T47D (cell line): ENCODE results near the gene UBE2I.

Source experiments
- DNase-seq, 2 experiments: peaks; one replicate each; pipeline versions ENCODE4 v3.0.0 to v3.0.0-alpha.2; 2011 to 2012; ENCODE audit warnings: low read depth in 1 of 2, low spot score in 1 of 2
- JUND ChIP-seq: IDR thresholded peaks from 2 replicates; pipeline ENCODE4 v1.6.1; 2012; ENCODE audit warnings: low read depth
- in situ Hi-C: cut with HindIII; loops from 2 replicates; pipeline ENCODE4 v1.10.0; 2016; ENCODE audit warnings: low sequenced_read_pairs, low pct_unique_long_range_greater_than_20kb

UBE2I gene

GRCh38 chr16:1300664-1301476 lies 8.6 kb upstream of the UBE2I start:
- in situ Hi-C loops, result no loop called here
- peak; percentile 69 to 82 for DNase-seq

GRCh38 chr16:1301562-1301961 lies 7.9 kb upstream of the UBE2I start:
- no peak for DNase-seq
- no peak for TF ChIP-seq JUND
- in situ Hi-C loops, result no loop called here

More at GRCh38 chr16:1300664-1301476, 8.6 kb upstream of the UBE2I start:
- no peak for TF ChIP-seq JUND

GRCh38 chr16:1305823-1306222 lies 3.6 kb upstream of the UBE2I start:
- DNase-seq, result no peak
- in situ Hi-C loops, result no loop called here
- TF ChIP-seq JUND, result no peak

- no peak for DNase-seq
- in situ Hi-C loops, result no loop called here
- TF ChIP-seq JUND, result no peak
These were observed 3.1 kb upstream of the UBE2I start for GRCh38 chr16:1306334-1306733.

GRCh38 chr16:1308036-1308976 lies 1.1 kb upstream of the UBE2I start:
- in situ Hi-C loops, result no loop called here
- no peak for TF ChIP-seq JUND
- peak in 1 of 2 experiments; percentile 84 for DNase-seq

GRCh38 chr16:1309888-1310831 lies 724 bp downstream of the UBE2I start:
- DNase-seq, result no peak
- no peak for TF ChIP-seq JUND
- in situ Hi-C loops, result no loop called here

GRCh38 chr16:1310832-1311200 lies 1.4 kb downstream of the UBE2I start:
- no peak for DNase-seq
- no peak for TF ChIP-seq JUND
- in situ Hi-C loops, result no loop called here

- no peak for DNase-seq
- TF ChIP-seq JUND, result no peak
- in situ Hi-C loops, result no loop called here
These were observed 1.8 kb downstream of the UBE2I start for GRCh38 chr16:1311212-1311737.

GRCh38 chr16:1311738-1312466 lies 2.5 kb downstream of the UBE2I start:
- DNase-seq, result no peak
- no peak for TF ChIP-seq JUND
- in situ Hi-C loops, result no loop called here

- no peak for TF ChIP-seq JUND
These were observed 3.0 kb downstream of the UBE2I start for GRCh38 chr16:1312467-1312816.

GRCh38 chr16:1312903-1313302 lies 3.5 kb downstream of the UBE2I start:
- DNase-seq, result no peak
- in situ Hi-C loops, result no loop called here
- TF ChIP-seq JUND, result no peak

More at GRCh38 chr16:1312467-1312816, 3.0 kb downstream of the UBE2I start:
- DNase-seq, result no peak
- in situ Hi-C loops, result no loop called here
